Rectal smooth muscle tissue (tissue), 1 donor: Measurements from ENCODE around the gene BCAN.
A peak's percentile ranks its signal among the peaks of the same experiment; 100 is the strongest.

Source experiments
- H3K27ac ChIP-seq: one replicate; pipeline ENCODE4 v1.7.0; 2013; ENCODE audit warnings: low read depth, low read length, inconsistent platforms
- H3K27me3 ChIP-seq: one replicate; pipeline ENCODE4 v1.7.0; 2013; ENCODE audit warnings: low read length; ENCODE audit not compliant: control insufficient read depth, insufficient read depth
- H3K36me3 ChIP-seq: one replicate; pipeline ENCODE4 v1.7.0; 2013; ENCODE audit warnings: low read length; ENCODE audit not compliant: control insufficient read depth, insufficient read depth
- H3K4me1 ChIP-seq: one replicate; pipeline ENCODE4 v1.7.0; 2013; ENCODE audit warnings: low read length; ENCODE audit not compliant: control insufficient read depth, insufficient read depth
- H3K4me3 ChIP-seq: one replicate; pipeline ENCODE4 v1.7.0; 2013; ENCODE audit warnings: low read length
- H3K9ac ChIP-seq: one replicate; pipeline ENCODE4 v1.7.0; 2013; ENCODE audit warnings: low read length

Gene BCAN

DNA sequence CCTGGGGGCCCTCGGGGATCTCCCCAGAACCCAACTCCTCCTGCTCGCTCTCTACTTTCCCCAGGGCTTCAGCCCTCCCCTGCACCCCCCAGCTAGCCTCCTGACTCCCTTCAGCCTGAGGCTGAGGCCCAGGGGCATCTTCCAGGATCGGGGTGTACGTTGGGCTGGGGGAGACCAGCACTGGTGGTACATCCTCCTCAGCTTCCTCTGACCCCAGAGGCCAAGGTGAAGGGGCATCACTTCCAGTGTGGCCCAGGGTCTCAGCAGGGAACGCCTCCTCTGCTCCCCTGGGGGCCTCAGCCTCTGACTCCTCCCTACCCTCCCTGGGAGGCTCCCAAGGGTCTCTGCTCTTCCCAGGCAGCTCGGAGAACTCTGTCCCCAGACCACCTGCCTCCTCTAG is 28.4 kb downstream of the BCAN start:
- H3K27ac ChIP-seq, result peak overlapping the region; percentile 23
- no peak overlapping the region for H3K4me3 ChIP-seq
- no peaks in the 10 kb centered on the region for H3K27me3 ChIP-seq
- H3K9ac ChIP-seq, result no peak overlapping the region
- H3K36me3 ChIP-seq, result no peaks in the 10 kb centered on the region
- peaks cover 25% of the 10 kb centered on the region for H3K4me1 ChIP-seq

DNA sequence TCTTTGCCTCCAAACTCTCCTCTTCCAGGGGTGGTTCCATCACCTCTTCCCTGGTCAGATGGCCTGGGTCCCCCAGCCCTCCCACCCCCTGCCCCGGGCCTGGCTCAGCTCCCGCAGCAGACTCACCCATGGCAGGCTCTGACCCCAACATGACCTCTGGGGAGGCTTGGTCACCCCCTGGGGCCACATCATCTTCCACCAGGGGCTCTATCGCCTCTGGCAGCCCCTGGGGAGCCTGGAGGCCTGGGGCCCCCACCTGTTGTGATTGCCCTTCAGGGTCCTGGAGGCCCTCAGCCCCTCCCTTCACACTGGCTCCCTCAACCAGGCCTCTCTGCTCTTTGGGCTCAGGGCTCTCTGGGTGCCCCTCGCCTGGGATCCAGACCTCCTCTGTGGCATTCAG is 28.9 kb downstream of the BCAN start:
- peak overlapping the region; percentile 23 for H3K27ac ChIP-seq
- peaks cover 24% of the 10 kb centered on the region for H3K4me1 ChIP-seq

GRCh38 chr1:156671804-156672203 is 29.9 kb downstream of the BCAN start:
- Histone ChIP-seq H3K27ac (no peak overlapping the region), H3K9ac (no peak overlapping the region), H3K4me1 (peaks cover 24% of the 10 kb centered on the region), H3K27me3 (no peaks in the 10 kb centered on the region), H3K36me3 (no peaks in the 10 kb centered on the region), H3K4me3 (no peak overlapping the region)

More for the DNA sequence above, 28.9 kb downstream of the BCAN start:
- H3K36me3 ChIP-seq, result no peaks in the 10 kb centered on the region
- no peak overlapping the region for H3K4me3 ChIP-seq
- H3K9ac ChIP-seq, result no peak overlapping the region
- H3K27me3 ChIP-seq, result no peaks in the 10 kb centered on the region

DNA sequence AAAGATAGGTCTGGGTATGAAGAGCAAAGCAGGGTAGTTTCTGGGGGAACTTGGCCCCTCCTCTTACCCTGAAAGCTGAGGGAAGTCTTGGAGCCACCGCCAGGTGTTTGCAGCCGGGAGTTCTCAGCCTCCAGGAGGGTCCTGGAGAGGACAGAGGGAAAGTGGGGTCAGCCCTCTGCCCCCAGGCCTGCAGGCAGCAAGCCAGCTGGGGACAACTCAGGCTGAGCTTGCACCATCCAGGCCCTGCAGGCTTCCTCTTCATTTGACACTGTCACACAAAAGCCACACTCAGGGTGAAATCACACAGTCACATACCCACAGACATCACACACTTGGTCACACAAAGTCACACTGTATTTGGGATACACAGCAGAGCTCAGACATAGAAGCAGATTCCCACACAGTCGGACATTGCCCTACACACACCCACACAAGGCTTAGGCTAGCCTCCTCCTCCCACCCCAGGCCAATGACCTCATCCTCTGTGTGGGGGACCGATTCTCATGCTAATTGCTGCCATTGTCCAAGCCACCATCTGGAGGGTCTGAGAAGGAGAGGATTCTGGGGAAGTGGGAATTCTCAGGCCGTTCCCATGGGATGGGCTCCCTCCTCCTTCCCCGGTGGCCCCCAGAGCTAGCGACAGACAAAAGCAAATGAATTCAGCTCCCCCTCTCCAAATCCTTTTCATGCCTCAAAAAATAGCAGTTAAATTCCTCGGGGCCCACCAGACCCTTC is 31.6 kb downstream of the BCAN start:
- Histone ChIP-seq H3K4me3 (no peak overlapping the region), H3K9ac (no peak overlapping the region), H3K27ac (peak overlapping the region; percentile 12), H3K4me1 (peaks cover 17% of the 10 kb centered on the region), H3K27me3 (peaks cover 7% of the 10 kb centered on the region), H3K36me3 (no peaks in the 10 kb centered on the region)

DNA sequence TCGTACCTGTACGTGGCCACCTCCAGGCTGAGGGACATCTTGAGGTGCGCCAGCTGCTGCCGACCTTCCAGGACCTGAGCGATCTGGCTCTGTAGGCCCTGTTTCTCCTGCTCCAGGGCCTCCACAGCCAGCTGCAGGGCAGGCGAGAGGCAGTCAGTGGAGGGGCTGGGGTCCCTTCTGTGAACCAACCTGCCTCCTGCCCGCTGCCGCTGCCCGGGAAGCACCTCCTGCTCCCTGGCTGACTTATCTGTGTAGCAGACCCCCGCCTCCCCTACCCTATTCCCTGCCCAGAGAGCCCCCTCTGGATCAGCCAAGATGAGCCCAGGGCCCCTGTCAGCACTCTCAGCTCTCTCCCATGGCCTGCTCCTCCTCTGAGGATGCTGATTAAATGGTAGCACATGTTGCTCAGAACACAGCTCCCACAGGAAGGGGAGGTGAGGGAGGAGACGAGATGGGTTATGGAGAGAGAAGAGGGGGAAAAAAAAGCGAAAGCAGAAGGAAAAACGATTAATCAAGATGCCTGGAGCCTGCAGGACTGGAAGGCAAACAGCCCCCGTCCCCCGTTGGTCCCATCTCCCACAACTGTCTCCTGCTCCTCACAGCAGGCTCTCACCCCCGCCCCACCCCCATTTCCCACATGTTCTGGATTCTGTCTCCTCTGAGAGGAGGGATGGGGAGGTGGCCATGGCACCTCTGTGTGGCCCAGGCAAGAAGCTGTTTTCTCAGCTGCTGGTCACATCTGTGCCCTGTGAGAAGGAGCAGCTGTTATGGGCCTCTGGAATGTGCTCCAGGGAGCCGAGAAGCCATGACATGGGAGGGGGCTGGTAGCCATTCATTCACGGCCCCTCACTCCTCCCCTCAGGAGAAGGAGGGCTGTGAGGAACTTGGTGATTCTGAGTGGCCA is 33.5 kb downstream of the BCAN start:
- Histone ChIP-seq H3K36me3 (no peaks in the 10 kb centered on the region), H3K4me3 (peak overlapping the region; percentile 42), H3K27ac (peak overlapping the region; percentile 6), H3K4me1 (peaks cover 9% of the 10 kb centered on the region), H3K9ac (no peak overlapping the region), H3K27me3 (peaks cover 7% of the 10 kb centered on the region)

- Histone ChIP-seq H3K36me3 (no peaks in the 10 kb centered on the region), H3K27ac (peak overlapping the region; percentile 40), H3K27me3 (peaks cover 7% of the 10 kb centered on the region), H3K9ac (no peak overlapping the region), H3K4me1 (peaks cover 9% of the 10 kb centered on the region), H3K4me3 (peak overlapping the region; percentile 42)
Measured at GRCh38 chr1:156676114-156676819, 34.4 kb downstream of the BCAN start.

- H3K27ac ChIP-seq, result peak within 1 kb of the TSS; percentile 40
- peaks cover 9% of the 10 kb centered on the region for H3K4me1 ChIP-seq
- peak within 1 kb of the TSS; percentile 57 for H3K4me3 ChIP-seq
Measured at GRCh38 chr1:156676820-156677615, 35.1 kb downstream of the BCAN start, which contains the start of gene NES. Gene NES (minus strand): TSS chr1:156677407. CDS start chr1:156677264, 143 bp downstream.

DNA sequence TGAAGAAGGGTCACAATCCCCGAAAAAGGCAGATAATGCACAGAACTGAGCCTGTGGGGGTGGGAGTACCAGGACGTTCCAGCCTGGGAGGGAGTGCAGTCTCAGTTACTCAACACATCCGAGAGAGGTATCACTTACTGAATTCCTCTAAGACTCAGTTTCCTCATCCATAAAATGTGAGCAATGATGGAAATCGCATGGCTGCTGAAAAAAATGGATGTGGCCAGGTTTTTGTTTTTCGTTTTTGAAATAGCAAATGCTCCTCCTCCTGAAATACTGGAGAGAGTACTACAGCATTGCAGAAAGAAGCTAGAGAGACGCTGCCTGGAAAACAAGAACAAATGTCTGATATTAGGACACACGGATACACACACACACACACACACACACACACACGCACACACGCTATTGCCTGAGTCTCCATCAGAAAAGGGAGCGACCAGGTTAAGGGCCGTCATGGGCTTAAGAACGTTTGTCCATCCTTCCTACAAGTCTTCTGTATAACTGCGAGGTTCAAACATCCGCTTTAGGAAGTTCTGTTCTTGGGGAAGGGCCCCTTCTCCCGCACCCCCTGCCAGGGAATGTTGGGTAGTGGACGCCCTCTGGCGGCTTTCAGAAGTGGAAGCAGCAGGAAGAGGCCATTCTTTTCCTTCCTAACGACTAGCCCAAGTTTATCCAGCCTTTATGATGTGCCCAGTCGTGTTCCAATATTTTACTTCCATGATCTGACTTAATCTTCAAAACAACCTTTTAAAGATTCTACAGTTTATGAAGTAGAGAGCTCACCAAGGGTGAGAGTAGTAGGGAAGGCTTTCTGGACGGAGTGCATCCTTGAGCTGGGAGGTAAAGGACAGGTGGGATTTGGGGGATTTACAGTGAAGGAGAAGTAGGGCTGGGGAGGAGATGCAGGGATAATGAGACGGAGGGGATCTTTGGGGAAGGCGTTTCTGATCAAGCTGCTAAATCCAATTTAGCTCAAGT is 36.0 kb downstream of the BCAN start:
- no peak overlapping the region for H3K9ac ChIP-seq
- H3K36me3 ChIP-seq, result no peaks in the 10 kb centered on the region
- H3K4me3 ChIP-seq, result peak overlapping the region; percentile 57
- peak overlapping the region; percentile 10 for H3K27ac ChIP-seq
- H3K4me1 ChIP-seq, result peaks cover 9% of the 10 kb centered on the region
- H3K27me3 ChIP-seq, result peaks cover 10% of the 10 kb centered on the region

More at GRCh38 chr1:156676820-156677615, 35.1 kb downstream of the BCAN start, which contains the start of gene NES:
- H3K9ac ChIP-seq, result peak within 1 kb of the TSS; percentile 4
- peaks cover 8% of the 10 kb centered on the region for H3K27me3 ChIP-seq
- no peaks in the 10 kb centered on the region for H3K36me3 ChIP-seq

DNA sequence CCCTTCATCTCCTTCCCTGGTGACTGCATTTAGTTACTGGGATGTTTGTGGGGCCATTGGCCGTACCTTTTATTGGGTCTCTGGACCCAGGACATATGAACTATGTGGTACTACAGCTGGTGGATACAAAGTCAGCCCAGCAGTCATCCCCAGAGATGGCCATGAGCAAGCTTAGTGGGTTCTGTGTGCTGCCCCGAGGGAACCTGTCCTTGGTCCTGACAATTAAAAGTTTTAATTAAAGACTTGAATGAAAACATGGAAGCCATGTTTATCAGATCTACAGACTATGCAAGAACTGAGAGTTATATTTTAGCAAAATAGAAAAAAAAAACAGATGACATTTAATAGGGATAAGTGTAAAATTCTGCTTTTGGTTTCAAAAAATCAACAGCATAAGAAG is 38.1 kb downstream of the BCAN start:
- Histone ChIP-seq H3K36me3 (no peaks in the 10 kb centered on the region), H3K9ac (no peak overlapping the region), H3K4me3 (no peak overlapping the region), H3K27me3 (peaks cover 14% of the 10 kb centered on the region), H3K27ac (no peak overlapping the region), H3K4me1 (peaks cover 9% of the 10 kb centered on the region)

DNA sequence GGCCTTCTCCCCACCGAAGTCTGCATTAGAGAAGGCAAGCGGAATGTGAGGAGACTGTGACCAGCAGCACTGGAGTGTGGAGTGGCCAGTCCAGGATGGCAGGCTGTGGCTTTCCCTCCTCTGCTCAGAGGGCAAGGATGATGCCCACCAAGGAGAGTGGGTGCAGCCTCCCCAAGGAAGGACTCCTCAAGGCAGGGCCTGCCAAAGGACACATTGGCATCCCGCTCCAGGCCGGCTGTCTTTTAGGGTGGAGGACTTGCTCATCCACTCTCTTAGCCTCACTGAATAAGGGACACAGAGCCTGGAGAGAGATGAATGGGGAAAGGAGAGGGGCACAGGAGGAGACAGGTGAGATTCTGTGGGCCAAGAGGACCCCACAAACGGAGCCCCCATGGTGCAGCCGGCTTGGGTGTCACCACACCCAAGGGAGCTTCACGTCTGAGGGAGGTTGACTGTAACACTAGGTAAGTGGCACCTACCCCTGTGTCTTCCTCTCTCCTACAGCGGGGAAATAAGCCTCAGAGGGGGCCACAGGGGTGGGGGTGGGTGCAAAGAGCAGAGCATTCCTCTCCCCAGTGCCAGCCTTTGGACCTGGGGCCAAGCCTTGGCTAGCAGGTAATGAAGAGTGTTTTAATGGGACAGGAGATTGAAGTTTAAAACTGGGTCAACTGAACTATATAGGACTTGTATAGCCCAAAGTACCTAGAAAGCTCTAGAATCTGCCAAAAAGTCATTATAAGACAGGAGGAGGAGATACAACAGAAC is 39.5 kb downstream of the BCAN start:
- Histone ChIP-seq H3K9ac (no peak overlapping the region), H3K27ac (no peak overlapping the region), H3K36me3 (no peaks in the 10 kb centered on the region), H3K4me1 (peaks cover 6% of the 10 kb centered on the region), H3K4me3 (no peak overlapping the region), H3K27me3 (peaks cover 14% of the 10 kb centered on the region)
